Fibroblast of skin of right biceps (primary cell): ENCODE results near the gene GDI1.

Experiments
- DNase-seq: peaks from one replicate; pipeline ENCODE4 v3.0.0-alpha.2; 2013

Gene GDI1

GRCh38 chrX:154409222-154409871 lies 27.6 kb upstream of the GDI1 start, which contains the start of gene DNASE1L1:
DNASE1L1 (minus strand) TSS chrX:154409254; CDS start chrX:154405568, 3,686 bp downstream.
- DNase-seq: peak; percentile 80

GRCh38 chrX:154411981-154412340 lies 25.0 kb upstream of the GDI1 start:
- no peak for DNase-seq

GRCh38 chrX:154412468-154412867 lies 24.5 kb upstream of the GDI1 start:
- DNase-seq: no peak

- DNase-seq: no peak
Observed at GRCh38 chrX:154413142-154413541, 23.8 kb upstream of the GDI1 start.

- DNase-seq: no peak
Observed at GRCh38 chrX:154417157-154417556, 19.8 kb upstream of the GDI1 start.

- DNase-seq: no peak
Observed at GRCh38 chrX:154419189-154419588, 17.8 kb upstream of the GDI1 start.

GRCh38 chrX:154419688-154420401 lies 17.1 kb upstream of the GDI1 start:
- no peak for DNase-seq

- no peak for DNase-seq
Observed at GRCh38 chrX:154420402-154420756, 16.6 kb upstream of the GDI1 start.

- no peak for DNase-seq
Observed at GRCh38 chrX:154426916-154427770, 9.8 kb upstream of the GDI1 start.

- peak; percentile 96 for DNase-seq
Observed at GRCh38 chrX:154428176-154429171, 8.5 kb upstream of the GDI1 start, which contains the start of gene ATP6AP1. ATP6AP1 (plus strand) TSS chrX:154428677; CDS start chrX:154428693, 16 bp downstream.

GRCh38 chrX:154429711-154430110 lies 7.2 kb upstream of the GDI1 start:
- no peak for DNase-seq

GRCh38 chrX:154430479-154430878 lies 6.5 kb upstream of the GDI1 start:
- no peak for DNase-seq

GRCh38 chrX:154430916-154431315 lies 6.0 kb upstream of the GDI1 start:
- no peak for DNase-seq

GRCh38 chrX:154431341-154431740 lies 5.6 kb upstream of the GDI1 start:
- DNase-seq: no peak

GRCh38 chrX:154432210-154432609 lies 4.7 kb upstream of the GDI1 start:
- DNase-seq: no peak

GRCh38 chrX:154433605-154434004 lies 3.3 kb upstream of the GDI1 start:
- DNase-seq: no peak

- DNase-seq: no peak
Observed at GRCh38 chrX:154434394-154435168, 2.4 kb upstream of the GDI1 start.

- DNase-seq: no peak
Observed at GRCh38 chrX:154435171-154435733, 1.7 kb upstream of the GDI1 start.

GRCh38 chrX:154436374-154436982 lies 476 bp upstream of the GDI1 start:
- peak; percentile 59 for DNase-seq
